ENCODE data around the gene AATF.

Gene AATF

DNA sequence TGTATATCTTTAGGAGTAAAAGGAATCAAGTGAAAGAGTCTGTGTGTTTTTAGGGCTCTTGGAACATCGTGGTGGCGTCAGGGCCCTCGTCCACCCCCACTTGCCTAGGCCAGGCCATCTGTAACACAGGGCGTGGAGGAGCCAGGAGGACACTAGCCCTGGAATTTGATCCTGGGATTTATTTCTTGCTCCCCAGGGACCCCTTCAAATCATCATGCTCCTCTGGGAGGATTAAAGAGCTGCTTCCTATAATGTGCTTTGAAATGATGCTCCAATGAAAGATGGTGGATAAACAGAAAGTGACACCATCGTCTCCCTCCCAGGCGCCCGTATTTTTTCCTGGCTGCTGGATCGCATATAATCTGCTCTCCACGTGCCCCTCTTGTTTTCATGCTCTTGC is 113.3 kb downstream of the AATF start:
- no peak overlapping the region for H3K4me3 ChIP-seq (replicated peaks; ENCODE audit: low read depth, low read length)
- TF ChIP-seq, protein P1, sequence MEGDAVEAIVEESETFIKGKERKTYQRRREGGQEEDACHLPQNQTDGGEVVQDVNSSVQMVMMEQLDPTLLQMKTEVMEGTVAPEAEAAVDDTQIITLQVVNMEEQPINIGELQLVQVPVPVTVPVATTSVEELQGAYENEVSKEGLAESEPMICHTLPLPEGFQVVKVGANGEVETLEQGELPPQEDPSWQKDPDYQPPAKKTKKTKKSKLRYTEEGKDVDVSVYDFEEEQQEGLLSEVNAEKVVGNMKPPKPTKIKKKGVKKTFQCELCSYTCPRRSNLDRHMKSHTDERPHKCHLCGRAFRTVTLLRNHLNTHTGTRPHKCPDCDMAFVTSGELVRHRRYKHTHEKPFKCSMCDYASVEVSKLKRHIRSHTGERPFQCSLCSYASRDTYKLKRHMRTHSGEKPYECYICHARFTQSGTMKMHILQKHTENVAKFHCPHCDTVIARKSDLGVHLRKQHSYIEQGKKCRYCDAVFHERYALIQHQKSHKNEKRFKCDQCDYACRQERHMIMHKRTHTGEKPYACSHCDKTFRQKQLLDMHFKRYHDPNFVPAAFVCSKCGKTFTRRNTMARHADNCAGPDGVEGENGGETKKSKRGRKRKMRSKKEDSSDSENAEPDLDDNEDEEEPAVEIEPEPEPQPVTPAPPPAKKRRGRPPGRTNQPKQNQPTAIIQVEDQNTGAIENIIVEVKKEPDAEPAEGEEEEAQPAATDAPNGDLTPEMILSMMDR (IDR thresholded peaks at IDR 0.05; ENCODE audit: low read length, missing control alignments): no peak
- no peak for DNase-seq (ENCODE audit: low read depth)

DNA sequence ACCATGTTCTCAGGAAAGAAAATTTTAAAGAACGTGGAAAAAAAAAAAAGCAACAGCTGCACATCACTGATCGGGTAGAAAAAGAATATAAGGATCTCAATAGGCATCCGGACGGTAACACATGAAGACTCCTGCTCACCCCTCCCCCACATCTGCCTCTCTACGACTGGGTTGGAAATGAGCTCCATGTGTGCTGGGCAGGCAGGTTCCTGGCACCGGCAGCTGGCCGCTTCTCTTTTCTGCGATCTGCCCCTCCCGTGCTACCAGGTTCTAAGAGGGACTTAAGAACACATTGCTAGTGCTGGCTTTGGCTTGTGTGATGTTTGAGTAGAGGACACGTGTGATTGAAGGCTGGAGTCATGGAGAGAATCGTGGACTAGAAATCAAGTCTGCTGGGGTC is 115.5 kb downstream of the AATF start:
- TF ChIP-seq, protein P1 (IDR thresholded peaks at IDR 0.05; ENCODE audit: low read length, missing control alignments): no peak
- H3K4me3 ChIP-seq (replicated peaks; ENCODE audit: low read depth, low read length): no peak overlapping the region
- DNase-seq (ENCODE audit: low read depth): no peak

DNA sequence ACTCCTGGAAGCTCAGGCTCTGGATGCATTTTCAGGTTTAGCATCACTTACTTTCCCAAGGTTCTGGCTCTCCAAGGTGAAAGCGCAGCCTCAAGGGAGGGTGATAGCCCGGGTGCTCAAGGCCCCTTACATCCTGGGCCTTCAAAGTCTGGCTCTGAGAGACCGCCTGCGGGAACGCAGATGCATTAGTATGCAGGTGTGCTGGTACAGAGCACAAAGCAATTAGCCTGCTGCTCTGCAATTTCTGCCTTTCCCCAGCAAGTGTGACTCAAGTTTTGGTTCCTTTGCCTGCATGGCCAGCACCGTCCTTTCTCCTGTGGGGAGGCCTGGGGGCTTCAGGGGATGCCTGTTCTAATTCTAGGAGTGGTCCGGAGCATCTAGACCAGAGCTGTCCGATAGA is 116.2 kb downstream of the AATF start:
- TF ChIP-seq, protein P1 (IDR thresholded peaks at IDR 0.05; ENCODE audit: low read length, missing control alignments): no peak
- no peak for DNase-seq (ENCODE audit: low read depth)
- H3K4me3 ChIP-seq (replicated peaks; ENCODE audit: low read depth, low read length): no peak overlapping the region

DNA sequence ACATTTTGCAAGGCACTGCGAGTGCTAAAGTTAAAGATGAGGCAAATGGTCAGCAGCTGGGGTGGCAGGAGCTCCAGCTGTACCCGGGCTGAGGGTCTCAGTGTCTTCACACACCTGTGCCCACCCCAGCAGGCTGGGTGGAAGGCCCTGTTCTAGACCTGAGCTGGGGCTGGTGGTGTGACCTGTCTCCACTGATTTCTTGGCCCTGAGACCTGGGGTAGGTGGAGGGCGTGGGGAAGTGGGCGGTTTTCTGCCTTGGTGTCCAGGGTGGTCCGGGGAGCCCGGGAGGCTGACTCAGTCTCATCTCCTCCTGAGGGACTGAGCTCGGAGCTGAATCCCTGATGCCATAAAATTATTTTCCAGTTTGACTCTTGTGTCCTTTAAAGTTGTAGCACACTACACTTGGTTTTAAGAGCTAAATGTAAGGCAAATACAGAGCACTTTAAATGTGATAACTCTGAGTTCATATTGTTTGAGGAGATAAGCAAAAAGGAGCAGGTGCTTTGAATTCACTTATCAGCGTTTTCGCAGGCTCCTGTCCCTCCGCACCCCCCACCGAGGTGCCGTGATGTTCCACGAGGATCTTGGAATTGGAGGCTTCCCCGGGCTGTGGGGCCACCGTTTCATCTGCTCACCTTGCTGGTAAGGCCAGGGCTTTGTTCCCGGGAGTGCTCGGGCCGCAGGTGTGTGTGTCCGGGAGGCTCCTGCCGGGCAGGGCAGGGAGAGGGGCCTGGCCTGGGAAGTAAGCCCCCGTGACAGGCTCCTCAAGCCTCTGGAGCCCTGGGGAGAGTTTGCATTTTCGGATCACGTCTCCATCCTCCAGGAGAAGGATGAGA is 117.0 kb downstream of the AATF start:
- DNase-seq (ENCODE audit: low read depth): no peak
- TF ChIP-seq, protein P1 (IDR thresholded peaks at IDR 0.05; ENCODE audit: low read length, missing control alignments): no peak
- H3K4me3 ChIP-seq (replicated peaks; ENCODE audit: low read depth, low read length): no peak overlapping the region

DNA sequence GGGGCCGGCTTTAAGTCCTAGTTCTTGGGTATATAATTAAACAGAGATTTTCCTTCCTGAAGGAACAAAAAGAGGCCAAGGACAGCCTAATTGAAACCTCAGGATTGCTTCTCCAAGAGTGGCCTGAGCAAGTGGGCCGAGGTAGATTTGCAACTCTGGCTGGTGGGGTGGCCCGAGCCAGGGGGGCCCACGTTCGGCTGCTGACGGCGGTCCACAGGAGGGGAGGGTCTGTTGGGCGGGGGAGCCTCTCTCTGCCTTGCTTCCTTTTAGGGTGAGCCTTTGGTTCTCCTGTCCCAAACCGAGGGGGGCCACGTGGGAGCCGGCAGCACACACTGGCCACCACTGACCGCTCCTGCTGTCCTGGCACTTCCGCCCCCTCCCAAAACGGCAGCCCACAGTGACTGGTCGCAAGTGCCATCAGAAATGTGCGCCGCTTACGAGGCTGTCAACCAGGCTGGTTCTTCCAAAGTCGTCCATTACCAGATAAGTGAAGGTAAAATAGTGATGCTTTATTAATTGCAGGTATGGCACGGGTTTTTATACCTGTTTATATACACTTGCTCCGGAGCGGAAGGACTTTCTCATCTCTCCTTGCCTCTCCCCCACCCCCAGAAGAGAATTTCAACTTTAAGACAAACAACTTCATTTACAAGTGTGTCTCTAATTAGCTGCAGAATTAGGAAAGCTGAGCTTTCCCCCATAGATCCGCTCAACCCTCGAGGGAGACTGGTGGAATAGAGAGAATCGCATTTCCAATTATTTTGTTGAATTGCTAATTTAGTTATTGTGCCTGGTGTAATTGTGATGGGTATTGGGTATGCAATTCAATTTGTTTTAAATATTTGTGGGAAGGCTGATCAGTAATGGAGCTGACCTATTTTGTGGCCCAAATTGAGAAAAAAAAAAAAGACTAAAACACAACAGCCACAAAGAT is 117.8 kb downstream of the AATF start:
- TF ChIP-seq, protein P1 (IDR thresholded peaks at IDR 0.05; ENCODE audit: low read length, missing control alignments): no peak
- no peak for DNase-seq (ENCODE audit: low read depth)

DNA sequence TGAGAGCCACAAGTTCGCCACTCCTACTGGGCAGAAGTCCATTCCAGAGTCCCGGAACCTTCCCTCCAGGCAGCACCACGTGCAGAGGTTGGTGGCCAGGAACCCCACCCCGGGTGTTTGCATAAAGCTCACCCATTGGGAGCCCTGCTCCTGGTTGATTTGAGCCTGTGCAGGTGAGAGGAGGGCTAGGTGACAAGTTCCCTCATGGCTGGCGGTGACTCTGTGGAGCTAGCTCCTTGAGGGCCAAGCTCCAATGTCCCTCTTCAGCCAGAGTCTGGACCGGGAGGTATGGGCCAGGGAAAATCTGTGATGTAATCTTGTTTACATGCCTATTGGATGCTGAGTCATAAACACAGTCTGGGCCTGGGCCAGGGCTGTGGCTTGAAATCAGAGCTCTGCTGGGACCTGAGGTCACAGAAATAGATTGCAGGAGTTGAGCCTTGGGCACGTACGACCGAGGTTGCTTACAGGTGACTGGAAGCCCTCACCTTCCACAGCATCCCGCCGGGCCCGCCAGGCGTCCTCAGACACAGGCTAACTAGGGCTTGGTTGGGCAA is 118.9 kb downstream of the AATF start:
- H3K4me3 ChIP-seq (replicated peaks; ENCODE audit: low read depth, low read length): no peak overlapping the region
- DNase-seq (ENCODE audit: low read depth): peak; percentile 78
- TF ChIP-seq, protein P1 (IDR thresholded peaks at IDR 0.05; ENCODE audit: low read length, missing control alignments): no peak

More for the DNA sequence above, 117.8 kb downstream of the AATF start:
- no peak overlapping the region for H3K4me3 ChIP-seq (replicated peaks; ENCODE audit: low read depth, low read length)
